SU-DHL-6 (cell line): ENCODE data around the gene ZNF215.

Experiments used
- H2AFZ ChIP-seq: fragments of 200-600 bp; sonication (generic); 2 replicates; pipeline ENCODE4 v1.6.1; 2014; ENCODE audit warnings: low read depth, mild to moderate bottlenecking, moderate library complexity, mixed read lengths, antibody characterized with exemption, low read length; ENCODE audit not compliant: severe bottlenecking
- H3F3A ChIP-seq: fragments of 200-600 bp; shearing (Covaris generic); 2 replicates; pipeline ENCODE4 v1.6.0; 2016; ENCODE audit warnings: antibody characterized with exemption, mild to moderate bottlenecking; ENCODE audit not compliant: insufficient read depth
- H3K27ac ChIP-seq: fragments of 200-600 bp; sonication (generic); 2 replicates; pipeline ENCODE4 v1.5.1; 2016; ENCODE audit warnings: low read depth, mild to moderate bottlenecking, low read length, moderate library complexity, mixed read lengths
- H3K27me3 ChIP-seq: fragments of 200-600 bp; sonication (generic), shearing (Covaris generic); 2 replicates; pipeline ENCODE4 v1.6.0; 2014; ENCODE audit warnings: mild to moderate bottlenecking, low read length
- H3K36me3 ChIP-seq: fragments of 200-600 bp; sonication (generic); 2 replicates; pipeline ENCODE4 v1.6.1; 2014; ENCODE audit warnings: mild to moderate bottlenecking, low read length, mixed read lengths
- H3K4me2 ChIP-seq: fragments of 300-600, 200-600 bp; shearing (Covaris generic), sonication (generic); 2 replicates; pipeline ENCODE4 v1.6.0; 2014; ENCODE audit warnings: low read length, low read depth, mild to moderate bottlenecking; ENCODE audit not compliant: poor library complexity, severe bottlenecking
- H3K4me3 ChIP-seq: fragments of 200-600 bp; sonication (generic); 2 replicates; pipeline ENCODE4 v1.5.1; 2014; ENCODE audit warnings: antibody characterized with exemption, low read length, mild to moderate bottlenecking, mixed read lengths; ENCODE audit not compliant: insufficient read depth, poor library complexity, severe bottlenecking
- H3K79me2 ChIP-seq: fragments of 200-600 bp; sonication (generic); 2 replicates; pipeline ENCODE4 v1.6.1; 2014; ENCODE audit warnings: mild to moderate bottlenecking, low read length, moderate library complexity; ENCODE audit not compliant: insufficient read depth
- H3K9ac ChIP-seq: fragments of 200-600 bp; sonication (generic); 2 replicates; pipeline ENCODE4 v1.7.0; 2014; ENCODE audit warnings: mild to moderate bottlenecking, low read length
- H3K9me2 ChIP-seq: fragments of 200-600 bp; sonication (generic); replicated peaks from 2 replicates; pipeline ENCODE4 v1.6.1; 2014; ENCODE audit warnings: low read length; ENCODE audit not compliant: insufficient read depth
- H3K9me3 ChIP-seq: fragments of 200-600 bp; sonication (generic); 2 replicates; pipeline ENCODE4 v1.6.1; 2014; ENCODE audit warnings: low read length, mixed read lengths; ENCODE audit not compliant: insufficient read depth
- H4K20me1 ChIP-seq: fragments of 200-600 bp; sonication (generic); 2 replicates; pipeline ENCODE4 v1.6.1; 2014; ENCODE audit warnings: low read depth, mild to moderate bottlenecking, antibody characterized with exemption, low read length, moderate library complexity, mixed read lengths
- EZH2phosphoT487 ChIP-seq: fragments of 200-600 bp; sonication (generic), shearing (Covaris generic); conservative IDR thresholded peaks from 2 replicates; pipeline ENCODE4 v1.6.1; 2018; ENCODE audit warnings: mild to moderate bottlenecking, antibody characterized with exemption, low read length, moderate library complexity, mixed read lengths
- TF ChIP-seq, protein P1 (sequence below): fragments of 200-600 bp; sonication (generic); IDR thresholded peaks from one replicate; pipeline ENCODE4 v1.5.1; 2017; ENCODE audit warnings: antibody characterized with exemption, mild to moderate bottlenecking, low read length, moderate library complexity; ENCODE audit not compliant: insufficient read depth, poor library complexity, severe bottlenecking

Gene ZNF215

GRCh38 chr11:6928916-6929315 lies 2.7 kb downstream of the ZNF215 start:
- no peak for TF ChIP-seq EZH2phosphoT487
- TF ChIP-seq, protein P1, sequence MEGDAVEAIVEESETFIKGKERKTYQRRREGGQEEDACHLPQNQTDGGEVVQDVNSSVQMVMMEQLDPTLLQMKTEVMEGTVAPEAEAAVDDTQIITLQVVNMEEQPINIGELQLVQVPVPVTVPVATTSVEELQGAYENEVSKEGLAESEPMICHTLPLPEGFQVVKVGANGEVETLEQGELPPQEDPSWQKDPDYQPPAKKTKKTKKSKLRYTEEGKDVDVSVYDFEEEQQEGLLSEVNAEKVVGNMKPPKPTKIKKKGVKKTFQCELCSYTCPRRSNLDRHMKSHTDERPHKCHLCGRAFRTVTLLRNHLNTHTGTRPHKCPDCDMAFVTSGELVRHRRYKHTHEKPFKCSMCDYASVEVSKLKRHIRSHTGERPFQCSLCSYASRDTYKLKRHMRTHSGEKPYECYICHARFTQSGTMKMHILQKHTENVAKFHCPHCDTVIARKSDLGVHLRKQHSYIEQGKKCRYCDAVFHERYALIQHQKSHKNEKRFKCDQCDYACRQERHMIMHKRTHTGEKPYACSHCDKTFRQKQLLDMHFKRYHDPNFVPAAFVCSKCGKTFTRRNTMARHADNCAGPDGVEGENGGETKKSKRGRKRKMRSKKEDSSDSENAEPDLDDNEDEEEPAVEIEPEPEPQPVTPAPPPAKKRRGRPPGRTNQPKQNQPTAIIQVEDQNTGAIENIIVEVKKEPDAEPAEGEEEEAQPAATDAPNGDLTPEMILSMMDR, result no peak
- H3K4me2 ChIP-seq, result no peak overlapping the region
- no peak overlapping the region for H3K27ac ChIP-seq
- no peaks in the 10 kb centered on the region for H3K9me3 ChIP-seq
- no peak overlapping the region for H3K4me3 ChIP-seq
- H3K79me2 ChIP-seq, result no peaks in the 10 kb centered on the region
- H3F3A ChIP-seq, result no peaks in the 10 kb centered on the region
- no peak overlapping the region for H3K9ac ChIP-seq
- no peak overlapping the region for H2AFZ ChIP-seq
- no peaks in the 10 kb centered on the region for H3K27me3 ChIP-seq
- H3K36me3 ChIP-seq, result no peaks in the 10 kb centered on the region
- no peaks in the 10 kb centered on the region for H3K9me2 ChIP-seq
- no peaks in the 10 kb centered on the region for H4K20me1 ChIP-seq

DNA sequence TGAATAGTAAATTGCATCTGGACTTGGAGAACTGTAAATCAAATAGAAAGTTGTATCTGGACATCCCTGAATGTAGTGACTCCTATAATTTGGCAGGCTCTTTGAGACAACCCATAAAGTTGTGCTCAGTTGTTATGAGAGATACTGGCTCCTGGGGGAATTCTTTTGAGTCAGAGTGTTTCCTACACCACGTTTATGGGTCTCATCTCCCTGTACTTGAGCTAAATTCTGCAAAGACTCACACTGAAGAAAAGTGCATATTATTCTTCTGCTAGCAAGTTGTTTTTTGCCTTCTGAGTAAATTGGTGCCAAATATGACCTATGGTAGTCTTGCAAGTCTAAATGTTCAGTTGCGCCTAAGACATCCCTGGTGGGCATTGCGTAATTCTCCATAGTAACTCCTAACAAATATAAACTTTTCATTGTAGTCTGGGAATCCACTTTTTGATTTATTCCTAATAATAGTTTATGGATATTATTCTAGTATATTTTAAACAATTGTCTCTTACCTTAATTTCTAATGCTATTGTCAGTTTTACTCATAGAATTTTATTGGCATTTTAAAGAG lies 5.0 kb downstream of the ZNF215 start:
- Histone ChIP-seq H3K79me2 (no peaks in the 10 kb centered on the region), H3K36me3 (no peaks in the 10 kb centered on the region), H3K27ac (no peak overlapping the region), H3K9ac (no peak overlapping the region), H3K9me3 (no peaks in the 10 kb centered on the region), H4K20me1 (no peaks in the 10 kb centered on the region), H3K9me2 (no peaks in the 10 kb centered on the region), H3K4me3 (no peak overlapping the region), H3K27me3 (no peaks in the 10 kb centered on the region), H2AFZ (no peak overlapping the region), H3F3A (no peaks in the 10 kb centered on the region), H3K4me2 (no peak overlapping the region)
- TF ChIP-seq, protein P1, result no peak
- TF ChIP-seq EZH2phosphoT487, result no peak

DNA sequence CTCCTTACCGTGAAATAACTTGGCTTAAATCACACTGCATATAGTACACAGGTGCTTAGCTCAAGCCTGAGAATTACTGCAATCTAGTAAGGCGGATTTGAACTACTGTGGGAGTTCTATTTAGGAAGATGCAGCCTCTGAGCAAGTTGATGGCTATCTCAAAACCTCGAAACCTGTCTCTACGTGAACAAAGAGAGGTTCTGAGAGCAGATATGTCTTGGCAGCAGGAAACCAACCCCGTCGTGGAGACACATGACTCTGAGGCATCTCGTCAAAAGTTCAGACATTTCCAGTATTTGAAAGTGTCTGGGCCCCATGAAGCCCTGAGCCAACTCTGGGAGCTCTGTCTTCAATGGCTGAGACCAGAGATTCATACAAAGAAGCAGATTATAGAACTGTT lies 5.9 kb downstream of the ZNF215 start:
- no peak overlapping the region for H3K9ac ChIP-seq
- TF ChIP-seq, protein P1, result no peak
- TF ChIP-seq EZH2phosphoT487, result no peak
- H3K9me3 ChIP-seq, result no peaks in the 10 kb centered on the region
- H2AFZ ChIP-seq, result no peak overlapping the region
- H4K20me1 ChIP-seq, result no peaks in the 10 kb centered on the region
- no peaks in the 10 kb centered on the region for H3K9me2 ChIP-seq
- no peaks in the 10 kb centered on the region for H3F3A ChIP-seq
- H3K27me3 ChIP-seq, result no peaks in the 10 kb centered on the region
- no peak overlapping the region for H3K4me3 ChIP-seq
- no peak overlapping the region for H3K4me2 ChIP-seq
- H3K27ac ChIP-seq, result no peak overlapping the region
- no peaks in the 10 kb centered on the region for H3K79me2 ChIP-seq
- H3K36me3 ChIP-seq, result no peaks in the 10 kb centered on the region
